Islet of Langerhans (tissue), 1 donor: Measurements from ENCODE around the gene SMYD2.

Source experiments
- FAIRE-seq: peaks from one replicate; lab custom pipeline; 2011; peaks lifted over from hg19 to GRCh38; lab: Jason Lieb, UNC

Gene SMYD2

GRCh38 chr1:214329470-214330220 is 48.7 kb downstream of the SMYD2 start:
- FAIRE-seq: no peak

- no peak for FAIRE-seq
Measured at GRCh38 chr1:214330222-214330621, 49.3 kb downstream of the SMYD2 start.

- no peak for FAIRE-seq
Measured at GRCh38 chr1:214330715-214331114, 49.8 kb downstream of the SMYD2 start.

GRCh38 chr1:214331180-214331579 is 50.2 kb downstream of the SMYD2 start:
- FAIRE-seq: no peak

GRCh38 chr1:214331827-214332423 is 51.0 kb downstream of the SMYD2 start:
- no peak for FAIRE-seq

- FAIRE-seq: no peak
Measured at GRCh38 chr1:214332946-214333798, 52.2 kb downstream of the SMYD2 start.

GRCh38 chr1:214335567-214335966 is 54.6 kb downstream of the SMYD2 start:
- FAIRE-seq: no peak

- no peak for FAIRE-seq
Measured at GRCh38 chr1:214337015-214337414, 56.1 kb downstream of the SMYD2 start.

GRCh38 chr1:214337511-214337910 is 56.6 kb downstream of the SMYD2 start:
- no peak for FAIRE-seq

GRCh38 chr1:214338212-214338611 is 57.3 kb downstream of the SMYD2 start:
- FAIRE-seq: no peak

GRCh38 chr1:214341459-214341858 is 60.5 kb downstream of the SMYD2 start:
- no peak for FAIRE-seq

- FAIRE-seq: no peak
Measured at GRCh38 chr1:214341932-214342331, 61.0 kb downstream of the SMYD2 start.

- no peak for FAIRE-seq
Measured at GRCh38 chr1:214342525-214342924, 61.6 kb downstream of the SMYD2 start.

- FAIRE-seq: no peak
Measured at GRCh38 chr1:214344897-214345296, 63.9 kb downstream of the SMYD2 start.

- no peak for FAIRE-seq
Measured at GRCh38 chr1:214349008-214349407, 68.0 kb downstream of the SMYD2 start.

- no peak for FAIRE-seq
Measured at GRCh38 chr1:214349781-214350180, 68.8 kb downstream of the SMYD2 start.

GRCh38 chr1:214351551-214352277 is 70.8 kb downstream of the SMYD2 start:
- FAIRE-seq: no peak

- no peak for FAIRE-seq
Measured at GRCh38 chr1:214352838-214353237, 71.9 kb downstream of the SMYD2 start.

- no peak for FAIRE-seq
Measured at GRCh38 chr1:214354440-214355148, 73.6 kb downstream of the SMYD2 start.

GRCh38 chr1:214360116-214360515 is 79.2 kb downstream of the SMYD2 start:
- FAIRE-seq: no peak

- FAIRE-seq: no peak
Measured at GRCh38 chr1:214360525-214361164, 79.7 kb downstream of the SMYD2 start.
